ENCODE measurements around the gene CFAP65. TPM values are rescaled to one million over a fixed set of nuclear protein-coding genes. Genes with fewer than 3 reads are reported as not detected.

CFAP65 gene
- total and polyA plus RNA-seq, 2 of the 13 experiments (the other 11 are each of a cell fraction or from before 2014, with no cell fraction given), result 0.05 TPM; not detected in 1

DNA sequence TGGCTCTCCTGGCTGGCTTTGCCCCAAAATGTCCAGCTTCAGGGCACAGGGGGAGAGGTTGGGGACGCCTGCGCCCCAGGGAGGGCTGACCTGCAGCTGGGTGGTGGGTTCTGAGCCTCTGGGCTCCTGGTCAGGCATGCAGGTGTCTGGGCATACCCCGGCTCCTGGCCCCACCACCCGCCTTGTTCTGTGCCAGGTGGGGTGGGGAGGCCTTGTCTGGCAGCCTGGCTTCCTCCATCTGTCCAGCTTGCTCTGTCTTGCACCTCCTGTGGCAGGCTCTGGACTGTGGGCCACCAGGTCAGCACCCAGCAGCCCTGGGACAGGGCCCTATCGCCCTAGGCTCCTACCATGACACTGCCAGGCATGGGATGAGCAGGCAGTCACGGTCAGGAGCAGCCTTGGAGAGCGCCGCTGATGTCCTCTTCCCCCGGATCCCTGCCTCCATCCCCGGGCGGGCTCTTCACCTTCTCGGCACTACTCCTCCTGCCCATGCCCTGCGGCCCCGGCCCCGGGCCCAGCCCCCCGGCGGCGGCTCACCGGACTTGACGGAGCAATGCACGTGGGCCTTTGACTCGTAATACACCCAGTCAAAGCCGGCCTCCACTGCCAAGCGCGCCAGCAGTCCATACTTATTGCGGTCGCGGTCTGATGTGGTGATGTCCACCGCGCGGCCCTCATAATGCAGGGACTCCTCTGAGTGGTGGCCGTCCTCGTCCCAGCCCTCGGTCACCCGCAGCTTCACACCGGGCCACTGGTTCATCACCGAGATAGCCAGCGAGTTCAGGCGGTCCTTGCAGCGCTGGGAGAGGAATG is 15.8 kb upstream of the CFAP65 start:
- peaks cover 14 to 33% of the 10 kb centered on the region in 2 experiments; a peak in 4 of 5 replicates for H3K27me3 ChIP-seq (ENCODE audit: control insufficient read depth in 1 of 2, insufficient read depth in 2 of 2, low read length in 2 of 2)
- DNase-seq (ENCODE audit: low spot score) (no peak), ATAC-seq (no peak), FAIRE-seq (no peak)
- H3K27ac ChIP-seq (ENCODE audit: extremely low read length, insufficient read depth, low read length), result no peak overlapping the region
- TF ChIP-seq, protein P1, sequence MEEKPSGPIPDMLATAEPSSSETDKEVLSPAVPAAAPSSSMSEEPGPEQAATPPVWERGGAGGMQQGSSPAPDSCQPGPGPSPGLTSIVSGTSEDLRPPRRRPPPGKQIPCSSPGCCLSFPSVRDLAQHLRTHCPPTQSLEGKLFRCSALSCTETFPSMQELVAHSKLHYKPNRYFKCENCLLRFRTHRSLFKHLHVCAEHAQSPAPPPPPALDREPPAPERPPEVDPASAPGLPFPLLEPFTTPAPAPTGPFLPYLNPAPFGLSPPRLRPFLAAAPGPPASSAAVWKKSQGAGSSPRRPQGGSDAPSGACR (CRISPR knock-in tag; IDR thresholded peaks at IDR 0.05), result no peak
- TF ChIP-seq RBFOX2 (IDR thresholded peaks at IDR 0.05; ENCODE audit: low read depth, low read length) (peak; percentile 28; the same call in 1 of the 2 replicates), CC2D1A (CRISPR knock-in tag; IDR thresholded peaks at IDR 0.05) (no peak), KDM5B (CRISPR knock-in tag; IDR thresholded peaks at IDR 0.05; ENCODE audit: borderline replicate concordance) (no peak)
- no peak overlapping the region for H3K9ac ChIP-seq (ENCODE audit: insufficient read depth, low read depth, low read length)
- intact Hi-C loops (cut with micrococcal nuclease; ENCODE audit: unreplicated experiment), result loop anchor here (5.0 kb wide), 1 partner anchor 240 kb away; no protein-coding TSS in a partner anchor
- no peaks in the 10 kb centered on the region for H3K79me2 ChIP-seq (ENCODE audit: insufficient read depth, low read length)
- in situ Hi-C loops (cut with HindIII; ENCODE audit: extremely low pct_ligation_motif_present, low pct_unique_long_range_greater_than_20kb), result loop anchor here (5.0 kb wide), 2 partner anchors 60 to 100 kb away; no protein-coding TSS in a partner anchor
- no peaks in the 10 kb centered on the region for H3K9me3 ChIP-seq (ENCODE audit: low read length)
- H3K4me2 ChIP-seq (ENCODE audit: low read depth, low read length), result no peak overlapping the region
- H3K4me1 ChIP-seq (ENCODE audit: insufficient read depth, low read length), result peaks cover 23% of the 10 kb centered on the region
- peaks cover 10% of the 10 kb centered on the region; the same call in 1 of the 2 replicates for H4K20me1 ChIP-seq (ENCODE audit: insufficient read depth, low read length)
- H3K36me3 ChIP-seq (replicated peaks in 1 of 2; ENCODE audit: control insufficient read depth in 1 of 2, insufficient read depth in 2 of 2, low read length in 2 of 2), result no peaks in the 10 kb centered on the region
- ChIA-PET CTCF (ENCODE audit: low intra/inter-chr PET ratio, low total read pairs) (interaction anchor here (0.6 to 4.3 kb wide), 9 partner anchors 16 to 242 kb away, joined by 3 to 82 read pairs (median 5); partner anchors contain the start of gene NHEJ1), POLR2A (no interaction called here)
- BruUV-seq (replicated peaks), result no TSS peak
- H2AFZ ChIP-seq (ENCODE audit: low read length), result no peak overlapping the region
- H3K4me3 ChIP-seq (replicated peaks in 1 of 3; ENCODE audit: insufficient read depth in 1 of 3, low read depth in 2 of 3, low read length in 3 of 3), result no peak overlapping the region
- WGBS (ENCODE audit: low lambda C conversion rate), result 86% methylated on average over 36 of the region's 40 CpGs

Measured in HepG2 (cell line).